GM18502 (cell line): ENCODE data around the gene MYO3B.
"Not testable (repeated sequence)": the region's sequence is repeated elsewhere in the genome, so short reads cannot be mapped to it uniquely, and the experiment has no call there.

Source experiments
- ATAC-seq: cut with Tn5 transposase; IDR thresholded peaks from one replicate; pipeline ENCODE4 v1.9.1; 2021; ENCODE audit warnings: mild to moderate bottlenecking; ENCODE audit not compliant: unreplicated experiment, poor library complexity

Gene MYO3B

DNA sequence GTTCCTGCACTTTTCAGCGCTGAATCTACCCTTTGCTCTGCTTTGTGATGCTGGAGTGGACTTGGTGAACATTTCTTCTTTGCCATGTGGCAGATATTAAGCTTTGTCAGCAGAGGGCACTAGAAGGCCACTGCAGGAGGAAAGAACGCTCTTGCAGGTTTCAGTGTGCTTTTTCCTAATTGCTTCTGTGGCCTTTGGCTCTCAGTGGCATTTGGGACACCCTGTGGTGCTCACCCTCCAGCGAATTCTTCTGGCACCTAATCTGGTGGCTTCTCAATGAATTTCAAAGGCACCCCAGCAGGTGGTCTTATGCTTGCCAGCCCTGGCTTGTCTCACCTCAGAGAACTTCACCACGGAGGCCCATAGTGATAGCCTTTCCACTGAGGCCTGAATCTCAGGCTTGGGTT lies 146.7 kb downstream of the MYO3B start:
- ATAC-seq: no peak

DNA sequence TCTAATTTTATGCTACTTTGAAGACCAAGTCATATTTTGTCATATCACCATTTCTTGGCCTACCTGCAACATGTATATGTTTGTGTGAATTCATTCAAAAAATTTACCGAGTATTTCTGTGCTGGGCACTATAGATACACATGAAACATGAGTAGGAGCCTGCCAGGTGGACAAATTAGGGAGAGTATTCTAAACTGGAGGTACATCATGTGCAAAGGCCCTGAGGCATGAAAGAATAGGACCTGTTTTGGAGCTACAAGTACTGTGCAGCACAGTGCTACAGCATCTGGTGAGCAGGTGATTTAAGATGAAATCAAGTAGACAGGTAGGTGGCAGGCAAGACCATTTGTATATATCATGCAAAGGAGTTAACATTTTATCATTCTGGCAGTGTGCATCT lies 152.9 kb downstream of the MYO3B start:
- ATAC-seq: no peak

DNA sequence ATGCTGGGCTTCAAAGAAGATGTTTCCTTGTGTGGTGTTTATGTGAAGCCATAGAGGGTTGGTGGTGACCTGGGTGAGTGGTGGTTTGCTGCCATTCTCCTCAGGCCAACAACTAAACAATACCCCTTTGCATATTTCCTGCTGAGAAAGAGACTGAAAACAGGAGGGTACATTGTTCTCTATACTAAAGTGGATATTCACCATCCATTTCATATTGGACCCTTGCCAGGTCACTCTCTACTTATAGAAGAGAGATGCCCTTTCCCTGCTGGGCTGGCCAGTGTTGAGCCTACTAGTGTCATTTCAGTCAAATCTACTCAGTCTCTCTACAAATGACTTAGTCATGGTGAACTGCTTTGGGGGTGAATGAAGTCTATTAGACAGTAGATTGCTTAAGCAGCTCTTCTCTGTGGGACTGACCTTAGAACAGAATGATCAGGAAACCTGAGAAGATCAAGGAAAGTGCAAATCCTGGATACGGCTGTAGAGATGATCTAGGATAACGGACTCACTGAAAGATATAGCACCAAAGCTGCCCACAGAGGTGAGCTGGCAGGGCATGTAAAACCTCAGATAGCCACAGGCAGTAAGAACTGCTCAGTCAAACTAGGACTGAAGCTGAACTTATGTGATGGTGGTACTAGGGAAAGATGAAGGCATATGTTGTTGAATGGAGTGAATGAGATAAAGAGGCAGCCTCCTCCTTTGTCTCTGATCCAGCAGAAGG lies 154.9 kb downstream of the MYO3B start:
- ATAC-seq: no peak

DNA sequence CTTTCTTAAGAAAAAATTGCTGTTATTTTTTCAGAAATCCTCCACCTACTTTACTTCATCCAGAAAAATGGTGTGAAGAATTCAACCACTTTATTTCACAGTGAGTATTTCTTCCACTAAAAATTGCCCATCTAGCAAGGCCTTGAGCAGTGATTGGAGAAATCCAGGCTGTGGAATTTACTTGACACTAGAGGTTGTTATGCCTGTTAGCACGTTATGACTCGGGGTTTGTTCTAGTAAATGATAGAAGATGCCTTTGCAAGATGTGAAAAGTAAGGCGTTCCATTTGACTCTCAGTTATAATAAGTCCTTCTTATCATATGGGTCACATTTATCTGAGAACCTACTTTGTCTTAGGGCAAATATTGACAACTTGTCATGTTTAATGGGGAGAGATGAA lies 157.4 kb downstream of the MYO3B start:
- ATAC-seq: no peak

DNA sequence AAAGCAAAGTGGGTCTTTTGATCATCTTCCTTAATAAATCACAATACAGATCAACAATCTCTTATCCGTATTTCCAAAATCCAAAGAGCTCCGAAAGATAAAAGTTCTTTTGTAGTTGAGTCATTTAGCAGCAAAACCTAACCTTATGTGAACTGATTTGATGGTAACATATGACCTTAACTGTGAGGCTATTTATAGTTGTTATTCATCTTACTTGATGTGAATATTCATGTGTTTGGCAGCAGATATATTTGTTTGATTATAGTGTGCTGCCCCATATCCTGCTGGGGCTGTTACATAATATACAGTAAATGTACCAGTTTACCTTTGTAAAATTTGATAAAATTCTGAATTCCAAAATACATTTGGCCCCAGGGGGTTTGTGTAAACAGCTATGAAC lies 158.5 kb downstream of the MYO3B start:
- no peak for ATAC-seq

DNA sequence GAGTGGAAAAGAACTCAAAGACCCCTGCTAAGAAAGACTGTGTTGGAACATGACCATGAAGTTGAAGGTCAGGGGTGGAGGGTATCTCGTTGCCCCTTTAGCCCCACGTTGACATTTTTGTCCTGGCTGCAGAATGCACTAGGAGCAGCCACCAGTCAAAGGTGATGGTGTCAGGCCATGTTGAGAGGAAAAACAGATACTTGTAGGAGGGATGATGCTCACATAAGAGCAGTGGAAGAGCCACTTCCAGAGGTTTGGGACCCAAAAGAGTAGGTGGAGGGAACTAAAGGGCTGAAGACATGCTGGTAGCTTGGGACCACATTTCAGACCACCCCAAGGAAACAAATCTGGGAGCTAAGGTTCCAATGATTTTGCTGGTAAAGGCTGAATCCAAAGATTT lies 159.0 kb downstream of the MYO3B start:
- no peak for ATAC-seq

DNA sequence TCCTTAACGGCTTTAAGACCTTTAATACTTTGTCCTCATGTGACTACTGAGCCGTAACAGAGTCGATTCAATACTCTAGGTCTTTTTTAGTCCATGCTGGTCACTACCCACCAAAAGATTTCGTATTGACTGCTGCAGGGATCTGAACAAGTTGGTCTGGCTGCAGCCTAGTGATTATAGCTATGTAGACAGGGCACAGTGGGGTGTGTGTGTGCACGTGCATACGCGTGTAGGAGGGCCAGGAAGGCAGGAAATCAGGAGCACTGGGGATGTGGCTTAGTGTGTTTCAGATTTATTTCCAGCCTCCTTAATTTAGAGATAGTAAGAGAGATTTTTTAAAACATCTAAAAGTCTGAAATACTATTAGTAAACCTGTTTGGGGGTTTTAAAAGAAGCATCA lies 161.4 kb downstream of the MYO3B start:
- no peak for ATAC-seq

DNA sequence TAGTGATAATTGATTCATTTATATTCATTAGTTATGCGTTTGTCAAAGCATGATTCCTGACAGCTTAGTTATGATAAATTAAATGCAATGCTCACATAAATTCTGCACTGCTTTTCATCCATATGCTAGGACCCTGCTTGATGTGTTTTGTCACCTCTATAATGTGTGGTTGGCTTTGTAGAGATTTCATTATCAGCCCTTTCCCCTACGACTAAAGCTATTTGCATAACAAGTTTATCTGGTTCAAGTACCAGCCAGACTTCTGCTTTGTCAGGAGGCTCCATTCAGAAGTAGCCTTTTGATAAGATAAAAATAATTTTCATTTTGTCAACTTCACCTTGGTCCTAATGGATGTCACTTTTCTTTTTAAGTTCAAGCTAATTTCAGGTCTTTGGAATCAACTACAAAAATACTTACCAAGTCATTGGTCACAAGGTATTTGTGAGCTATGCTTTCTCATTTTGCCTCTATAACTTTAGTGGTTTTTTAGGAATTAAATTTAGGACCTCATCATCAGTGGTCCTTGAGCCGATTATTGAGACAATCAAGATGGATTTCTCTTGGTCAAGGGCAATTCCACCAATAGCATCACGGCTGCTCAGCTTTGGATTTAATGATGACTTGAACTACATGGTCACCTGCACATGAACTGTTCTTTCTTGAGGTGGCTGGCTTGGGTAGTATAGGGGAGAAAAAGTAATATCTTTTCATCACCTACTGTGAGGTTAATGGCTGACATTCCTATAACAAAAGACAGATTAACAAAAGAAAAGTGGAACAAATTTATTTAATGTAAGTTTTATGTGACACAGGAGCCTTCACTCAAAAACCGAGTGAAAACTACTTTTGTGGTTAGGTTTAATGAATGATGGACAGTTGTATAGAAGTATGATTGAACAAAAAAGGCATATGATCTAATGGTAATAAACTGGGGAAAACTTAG lies 162.1 kb downstream of the MYO3B start:
- no peak for ATAC-seq

DNA sequence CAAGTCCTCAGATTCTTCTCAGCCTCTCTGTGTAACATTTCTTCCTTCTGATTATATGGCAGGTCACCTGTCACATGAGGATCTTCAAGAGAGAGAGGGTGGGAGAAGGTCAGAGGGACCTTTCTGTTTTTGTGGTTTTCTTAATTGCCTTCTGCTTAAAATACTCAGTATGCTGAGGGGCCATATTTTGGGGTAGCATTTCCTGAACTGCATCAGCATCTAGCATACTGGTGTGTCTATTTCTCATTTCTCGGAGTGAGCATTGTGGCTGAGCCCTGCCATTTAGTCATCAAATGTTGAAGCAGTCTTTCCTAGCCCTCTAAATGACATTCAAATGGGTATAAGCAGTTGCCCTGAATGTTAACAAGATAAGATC lies 162.7 kb downstream of the MYO3B start:
- peak; percentile 68 for ATAC-seq

DNA sequence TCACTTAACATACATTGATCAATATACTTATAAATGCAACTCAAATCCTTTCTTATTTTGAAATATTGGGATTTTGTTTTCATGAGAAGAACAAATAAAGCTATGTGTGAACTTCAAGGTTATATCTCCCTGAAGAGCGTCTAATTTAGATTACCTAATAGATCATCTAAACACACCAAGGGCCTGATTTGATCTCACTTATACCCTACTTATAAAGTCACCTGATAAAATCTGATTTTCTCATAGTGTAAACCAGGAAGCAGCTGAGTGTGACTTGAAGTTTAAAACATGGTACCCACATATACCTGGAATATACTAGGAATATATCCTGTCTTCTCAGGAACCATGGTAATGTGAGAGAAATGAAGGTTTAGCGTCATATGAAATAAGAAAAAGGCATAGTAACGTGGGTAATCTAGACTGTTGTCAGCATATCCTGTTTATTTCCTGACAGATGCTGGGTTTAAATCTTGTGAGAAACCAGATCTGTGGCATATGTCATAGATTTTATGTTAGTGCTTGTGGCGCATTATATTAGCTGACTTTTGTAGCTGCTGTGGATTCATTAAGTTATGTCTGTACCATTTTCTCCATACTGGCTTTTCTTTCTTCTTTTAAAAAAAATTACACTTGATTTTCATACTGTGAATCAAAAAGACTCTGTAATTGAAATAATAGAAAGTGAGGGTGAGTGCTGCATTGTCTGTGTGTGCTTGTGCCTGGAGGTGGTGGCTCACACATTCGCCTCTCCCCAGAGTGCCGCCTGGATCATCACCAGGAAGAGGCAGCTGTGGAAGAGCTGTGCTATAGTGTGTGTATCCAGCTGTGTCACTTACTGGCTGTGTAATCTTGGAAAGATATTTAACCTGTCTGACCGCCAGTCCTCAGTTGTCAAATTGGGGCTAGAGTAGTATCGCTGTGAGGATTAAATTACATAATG lies 164.0 kb downstream of the MYO3B start:
- no peak for ATAC-seq

DNA sequence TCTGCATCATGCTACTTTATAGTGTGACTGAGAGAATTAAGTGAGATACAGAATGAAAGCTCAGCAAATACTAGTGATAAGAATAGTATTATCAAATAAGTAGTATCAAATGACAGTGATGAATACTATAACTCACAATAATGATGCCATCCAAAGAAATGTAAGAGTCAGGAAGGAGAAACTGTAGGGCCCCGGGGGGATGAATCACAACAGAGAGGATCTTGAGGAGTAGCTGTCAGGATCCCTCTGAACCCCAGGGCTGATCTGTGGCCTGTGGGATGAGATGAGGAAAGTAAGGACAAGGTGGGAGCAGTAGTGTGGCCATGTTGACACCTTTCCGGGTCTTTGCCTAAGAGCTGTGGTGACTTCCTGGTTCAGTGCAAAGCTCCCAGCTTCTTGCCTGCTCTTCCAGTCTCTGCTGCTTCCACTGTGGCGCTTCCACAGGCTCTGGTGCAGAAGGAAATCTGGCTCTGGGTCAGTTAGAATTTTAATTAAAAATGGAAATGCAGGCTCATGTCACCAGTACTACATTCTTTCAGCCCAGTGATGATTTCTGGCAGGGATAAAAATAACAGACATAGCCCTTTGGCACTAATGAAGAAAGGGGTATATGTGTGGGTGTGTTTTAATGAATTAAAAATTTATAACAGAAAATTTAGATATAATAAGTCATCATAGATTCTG lies 166.9 kb downstream of the MYO3B start:
- ATAC-seq: no peak

DNA sequence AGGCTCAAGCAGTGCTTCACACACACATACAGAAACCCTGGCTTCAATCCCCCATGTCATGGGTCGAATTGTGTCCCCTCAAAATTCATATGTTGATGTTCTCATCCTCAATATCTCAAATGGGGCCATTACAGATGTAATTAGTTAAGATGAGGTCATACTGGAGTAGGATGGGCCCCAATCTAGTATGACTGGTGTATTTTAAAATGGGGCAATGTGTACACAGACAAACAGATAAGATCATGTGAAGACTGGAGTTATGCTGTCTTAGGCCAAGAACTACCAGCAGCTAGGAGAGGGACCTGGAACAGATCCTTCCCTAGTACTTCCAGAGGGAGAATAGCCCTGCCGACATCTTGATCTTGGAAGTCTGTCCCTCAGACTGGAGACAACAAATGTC lies 167.7 kb downstream of the MYO3B start:
- no peak for ATAC-seq

DNA sequence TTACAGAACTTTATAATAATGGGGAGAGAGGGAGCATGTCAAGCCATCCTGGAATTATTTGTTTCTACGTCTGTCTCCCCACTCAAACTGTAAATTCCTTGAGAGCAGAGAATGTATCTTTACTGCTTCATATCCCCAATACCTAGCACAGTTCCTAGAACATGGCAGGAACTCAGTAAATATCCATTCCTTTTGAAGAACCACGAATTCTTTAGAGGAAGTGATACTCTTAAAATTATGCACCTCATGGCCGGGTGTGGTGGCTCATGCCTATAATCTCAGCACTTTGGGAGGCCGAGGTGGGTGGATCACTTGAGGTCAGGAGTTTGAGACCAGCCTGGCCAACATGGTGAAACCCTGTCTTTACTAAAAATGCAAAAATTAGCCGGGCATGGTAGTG lies 171.3 kb downstream of the MYO3B start:
- ATAC-seq: not testable (repeated sequence)

DNA sequence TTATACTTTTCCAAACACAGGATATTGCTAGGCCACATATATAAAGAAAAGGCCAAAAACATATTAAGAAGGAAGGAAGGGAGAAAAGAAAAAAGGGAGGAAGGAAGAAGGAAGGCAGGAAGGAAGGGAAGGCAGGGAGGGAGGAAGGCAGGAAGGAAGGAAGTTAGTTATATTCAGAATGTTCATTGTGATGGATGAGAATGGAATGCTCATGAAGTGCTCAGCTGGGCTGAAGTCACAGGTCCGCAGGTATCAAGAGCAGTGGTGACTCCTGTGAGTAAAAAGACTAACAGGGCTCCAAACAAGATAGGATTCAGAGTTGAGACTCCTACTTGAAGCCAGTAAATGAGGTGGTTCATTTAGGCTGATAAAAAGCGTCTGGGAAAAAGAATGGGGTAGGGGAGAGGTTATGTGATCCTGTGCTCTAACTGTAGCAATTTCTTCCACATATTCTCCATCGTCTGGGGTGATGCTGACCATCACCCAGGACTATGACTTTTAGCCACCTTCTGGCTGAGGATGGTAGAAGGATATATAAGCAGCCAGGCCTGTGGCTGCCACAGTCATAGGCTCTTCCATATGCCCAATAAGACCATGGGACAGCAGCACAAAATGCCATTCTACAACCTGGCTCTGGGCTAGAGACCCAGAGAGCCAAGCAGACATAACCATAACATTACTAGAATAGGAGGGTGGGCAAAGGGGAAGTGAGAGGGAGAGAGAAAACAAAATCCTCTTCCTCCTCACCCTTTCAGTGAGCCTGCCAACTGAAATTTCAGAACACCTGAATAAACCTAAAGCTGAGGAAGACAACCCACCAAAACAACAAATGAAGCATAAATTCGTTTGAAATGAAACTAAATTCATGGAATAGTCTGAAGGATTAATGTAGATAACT lies 173.2 kb downstream of the MYO3B start:
- no peak for ATAC-seq

DNA sequence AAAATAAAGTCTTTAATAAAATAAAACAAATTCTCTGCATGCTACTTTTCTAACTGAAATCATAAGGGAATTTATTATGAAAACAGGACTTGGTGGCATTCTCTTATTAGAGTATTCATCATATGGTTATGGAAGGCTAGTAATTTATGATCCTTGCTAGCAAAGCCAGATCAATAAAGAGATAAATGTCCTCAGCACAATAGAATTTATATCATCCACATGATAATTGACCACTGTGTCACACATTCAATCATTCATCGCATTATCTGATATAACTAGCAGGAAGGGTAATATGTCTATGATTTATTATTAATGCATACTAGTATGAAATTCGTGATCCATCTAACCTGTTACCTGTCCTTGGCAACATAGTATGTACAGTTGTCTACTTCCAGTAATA lies 175.8 kb downstream of the MYO3B start:
- no peak for ATAC-seq

DNA sequence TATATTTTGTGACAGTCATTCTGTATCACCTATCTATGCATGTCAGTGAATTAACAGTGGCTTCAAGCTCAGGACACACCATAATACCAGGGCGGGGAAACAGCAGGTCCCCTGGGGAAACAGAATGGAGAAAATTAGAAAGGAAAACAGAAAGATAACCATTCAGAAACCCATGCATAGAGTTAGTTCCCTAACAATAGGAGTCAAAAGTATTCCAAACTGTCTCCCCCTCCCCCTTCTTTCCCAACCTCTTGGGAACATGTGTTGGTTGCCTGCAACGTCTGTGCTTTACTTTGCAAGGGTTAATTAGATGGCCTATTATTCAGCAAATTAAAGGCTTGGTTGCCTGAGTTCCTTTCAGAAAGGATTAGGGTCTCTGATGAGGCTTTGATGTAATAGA lies 176.4 kb downstream of the MYO3B start:
- no peak for ATAC-seq

DNA sequence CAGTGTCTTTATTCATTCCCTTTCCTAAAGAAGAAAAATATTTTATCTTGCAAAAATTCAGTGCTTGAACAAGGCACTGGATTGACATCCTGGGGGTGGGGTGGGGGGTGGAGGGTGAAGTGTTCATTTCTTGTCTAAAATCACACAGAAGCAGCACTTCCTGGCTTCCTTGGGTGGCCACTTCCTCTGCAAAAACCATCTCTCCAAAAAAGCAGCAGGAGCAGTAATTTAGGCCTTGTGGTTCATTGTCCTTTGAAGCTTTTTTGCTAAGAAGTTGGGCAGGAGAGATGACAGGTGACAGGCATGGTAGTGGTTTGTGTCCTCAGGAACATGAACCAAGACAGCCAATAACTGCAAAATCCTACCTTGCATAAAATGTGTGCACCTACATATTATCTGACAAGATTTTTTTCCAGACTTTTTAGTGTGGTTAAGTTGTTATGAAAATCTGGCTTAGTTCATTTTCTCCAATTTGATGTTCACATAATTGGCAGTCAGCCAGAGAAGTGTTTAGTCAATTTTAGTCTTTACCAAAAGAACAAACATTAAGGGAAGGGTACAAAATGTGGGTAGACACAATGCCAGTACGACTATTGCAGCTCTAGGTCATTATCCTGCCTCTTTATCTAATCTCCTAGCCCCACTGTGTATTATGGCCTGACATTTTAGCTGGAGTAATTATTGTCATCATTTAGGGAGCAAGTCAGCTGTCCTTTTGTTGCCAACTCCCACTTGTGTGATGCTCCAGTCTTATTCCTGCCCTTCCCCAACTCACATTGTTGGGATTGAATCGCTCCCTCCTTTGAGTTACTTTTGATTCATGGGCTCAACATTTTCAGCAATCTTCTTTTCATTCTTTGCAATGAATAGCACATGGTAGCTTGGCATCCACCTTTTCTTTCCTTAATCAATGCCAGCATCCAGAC lies 177.2 kb downstream of the MYO3B start:
- ATAC-seq: no peak

DNA sequence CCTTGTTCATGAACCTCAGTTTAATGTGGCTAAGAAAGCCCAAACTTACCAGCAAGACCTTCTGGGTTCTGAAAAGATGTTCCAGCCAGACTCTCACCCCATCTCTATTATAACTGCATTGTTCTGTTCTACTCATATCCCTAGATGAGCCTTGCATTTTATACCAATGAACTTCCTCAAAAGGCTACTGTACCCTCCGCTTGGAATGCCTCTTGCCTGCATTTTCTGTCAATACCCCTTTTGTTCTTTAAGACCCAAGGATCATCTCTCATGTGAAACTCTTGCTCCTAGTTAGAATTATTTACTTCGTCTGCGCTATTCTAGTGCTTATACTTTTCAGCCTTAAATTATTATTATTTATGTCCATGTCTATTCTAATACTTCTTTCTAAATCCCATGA lies 181.5 kb downstream of the MYO3B start:
- no peak for ATAC-seq
